ENCODE data around the gene WARS2. TPM values are rescaled to one million over a fixed set of nuclear protein-coding genes. Genes with fewer than 3 reads are reported as not detected.

Gene WARS2
- total RNA-seq, 4 donors from 2014 or later: 5.8 to 16.5 (median 6.5) TPM

DNA sequence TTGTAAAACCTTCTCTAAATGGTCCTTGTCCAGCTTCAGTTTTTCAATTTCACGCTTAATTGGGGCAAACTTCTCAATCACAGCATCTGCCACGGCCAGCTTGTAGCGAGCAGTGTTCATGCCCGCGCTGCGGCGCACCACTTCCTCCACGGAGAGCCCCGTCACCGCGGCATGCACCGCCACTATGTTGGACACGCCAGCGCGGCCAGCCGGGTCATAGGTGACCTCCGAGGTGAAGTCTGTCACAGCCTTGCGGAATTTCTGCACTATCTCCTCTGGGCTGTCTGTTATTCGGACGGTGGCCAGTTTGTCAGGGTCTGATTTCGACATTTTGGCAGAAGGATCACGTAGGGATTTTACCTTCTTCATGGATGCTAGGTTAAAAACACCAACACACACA lies 107.5 kb downstream of the WARS2 start:
- intact Hi-C loops (cut with DNase I; ENCODE audit: low total_unique reads) (no loop called here), in situ Hi-C loops (cut with MboI; ENCODE audit: low sequenced_read_pairs in 4 of 4) (no loop called here)
- no peak for ATAC-seq
- Histone ChIP-seq H3K36me3 (peaks cover 0 to 19% of the 10 kb centered on the region in 2 donors), H3K4me1 (no peaks in the 10 kb centered on the region), H3K4me3 (no peak overlapping the region), H3K27me3 (no peaks in the 10 kb centered on the region), H3K9me3 (no peaks in the 10 kb centered on the region), H3K27ac (no peak overlapping the region)
- DNase-seq: no peak
- TF ChIP-seq, protein P1, sequence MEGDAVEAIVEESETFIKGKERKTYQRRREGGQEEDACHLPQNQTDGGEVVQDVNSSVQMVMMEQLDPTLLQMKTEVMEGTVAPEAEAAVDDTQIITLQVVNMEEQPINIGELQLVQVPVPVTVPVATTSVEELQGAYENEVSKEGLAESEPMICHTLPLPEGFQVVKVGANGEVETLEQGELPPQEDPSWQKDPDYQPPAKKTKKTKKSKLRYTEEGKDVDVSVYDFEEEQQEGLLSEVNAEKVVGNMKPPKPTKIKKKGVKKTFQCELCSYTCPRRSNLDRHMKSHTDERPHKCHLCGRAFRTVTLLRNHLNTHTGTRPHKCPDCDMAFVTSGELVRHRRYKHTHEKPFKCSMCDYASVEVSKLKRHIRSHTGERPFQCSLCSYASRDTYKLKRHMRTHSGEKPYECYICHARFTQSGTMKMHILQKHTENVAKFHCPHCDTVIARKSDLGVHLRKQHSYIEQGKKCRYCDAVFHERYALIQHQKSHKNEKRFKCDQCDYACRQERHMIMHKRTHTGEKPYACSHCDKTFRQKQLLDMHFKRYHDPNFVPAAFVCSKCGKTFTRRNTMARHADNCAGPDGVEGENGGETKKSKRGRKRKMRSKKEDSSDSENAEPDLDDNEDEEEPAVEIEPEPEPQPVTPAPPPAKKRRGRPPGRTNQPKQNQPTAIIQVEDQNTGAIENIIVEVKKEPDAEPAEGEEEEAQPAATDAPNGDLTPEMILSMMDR (IDR thresholded peaks at IDR 0.05 in 4 of 5, conservative IDR thresholded peaks at IDR 0.05 in 1 of 5): no peak
- no peak for TF ChIP-seq POLR2A (IDR thresholded peaks at IDR 0.05)

DNA sequence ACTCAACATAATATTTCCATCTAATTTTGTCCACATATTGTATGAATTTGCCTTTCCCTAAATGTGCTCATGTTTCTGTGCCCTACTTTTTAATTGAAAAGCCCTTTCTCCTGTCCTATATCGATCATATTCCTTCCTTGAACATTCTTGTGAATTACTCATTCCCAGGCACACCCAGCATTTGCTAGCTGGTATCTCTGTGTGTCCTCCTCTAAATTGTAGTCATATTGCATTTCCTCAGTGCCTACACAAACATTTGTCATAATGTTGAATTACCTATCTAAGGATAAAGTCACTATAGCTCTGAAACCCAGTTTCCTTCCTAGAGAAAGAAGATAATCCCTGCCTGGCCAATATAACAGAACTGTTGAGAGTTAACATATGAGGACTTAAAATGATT lies 112.7 kb downstream of the WARS2 start:
- H3K4me1 ChIP-seq: no peaks in the 10 kb centered on the region
- TF ChIP-seq POLR2A (IDR thresholded peaks at IDR 0.05): no peak
- TF ChIP-seq, protein P1 (IDR thresholded peaks at IDR 0.05 in 4 of 5, conservative IDR thresholded peaks at IDR 0.05 in 1 of 5): no peak
- ATAC-seq: no peak
- H3K27me3 ChIP-seq: no peaks in the 10 kb centered on the region
- H3K4me3 ChIP-seq: no peak overlapping the region
- H3K36me3 ChIP-seq: peaks cover 0 to 10% of the 10 kb centered on the region in 2 donors
- in situ Hi-C loops (cut with MboI; ENCODE audit: low sequenced_read_pairs in 4 of 4): no loop called here
- intact Hi-C loops (cut with DNase I; ENCODE audit: low total_unique reads): no loop called here
- DNase-seq: no peak
- no peaks in the 10 kb centered on the region for H3K9me3 ChIP-seq
- no peak overlapping the region for H3K27ac ChIP-seq

DNA sequence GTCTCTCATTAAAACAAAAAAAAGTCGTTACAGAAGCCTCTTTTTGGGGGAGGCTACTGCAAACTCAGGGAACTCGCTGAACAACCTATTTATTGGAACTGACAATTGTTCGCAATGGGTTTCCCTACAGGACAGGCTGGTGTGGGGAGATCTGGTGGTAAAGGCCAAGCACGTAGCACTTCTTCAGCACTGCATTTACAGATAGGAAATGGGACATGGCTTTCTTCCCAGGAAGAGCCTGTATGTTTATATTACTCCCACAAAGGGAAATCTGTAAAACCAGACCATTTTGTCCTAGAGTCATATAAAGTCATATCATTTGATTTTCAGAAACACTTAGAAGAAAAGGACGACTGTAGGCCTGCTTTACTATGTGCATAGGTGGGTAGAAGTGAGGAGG lies 113.5 kb downstream of the WARS2 start:
- H3K36me3 ChIP-seq: peaks cover 0 to 2% of the 10 kb centered on the region in 2 donors
- no peak overlapping the region for H3K4me3 ChIP-seq
- H3K27me3 ChIP-seq: no peaks in the 10 kb centered on the region
- intact Hi-C loops (cut with DNase I; ENCODE audit: low total_unique reads): no loop called here
- no peak for DNase-seq
- H3K4me1 ChIP-seq: no peaks in the 10 kb centered on the region
- TF ChIP-seq, protein P1 (IDR thresholded peaks at IDR 0.05 in 4 of 5, conservative IDR thresholded peaks at IDR 0.05 in 1 of 5): no peak
- no peak for TF ChIP-seq POLR2A (IDR thresholded peaks at IDR 0.05)
- no peaks in the 10 kb centered on the region for H3K9me3 ChIP-seq
- in situ Hi-C loops (cut with MboI; ENCODE audit: low sequenced_read_pairs in 4 of 4): no loop called here
- ATAC-seq: no peak
- no peak overlapping the region for H3K27ac ChIP-seq

DNA sequence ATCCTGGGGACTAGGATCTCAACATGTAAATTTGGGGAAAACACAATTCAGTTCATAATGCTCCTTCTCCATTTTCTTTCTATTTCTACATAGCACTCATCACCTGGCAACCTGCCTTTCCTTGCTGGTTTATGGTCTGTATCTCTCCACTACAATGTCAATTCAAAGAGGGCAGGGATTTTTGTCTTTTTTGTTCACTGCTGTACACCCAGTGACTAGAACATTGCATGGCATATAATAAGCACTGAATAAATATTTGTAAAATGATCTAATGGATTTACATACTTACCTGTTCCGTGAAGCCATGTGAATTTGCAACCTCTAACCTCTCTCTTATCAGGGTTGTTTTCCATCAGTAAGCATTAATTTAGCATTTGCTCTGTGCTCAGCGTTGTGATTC lies 124.9 kb downstream of the WARS2 start:
- no peaks in the 10 kb centered on the region for H3K36me3 ChIP-seq
- H3K27ac ChIP-seq: no peak overlapping the region
- intact Hi-C loops (cut with DNase I; ENCODE audit: low total_unique reads) (no loop called here), in situ Hi-C loops (cut with MboI; ENCODE audit: low sequenced_read_pairs in 4 of 4) (loop anchor here (10.0 to 25.0 kb wide), 3 partner anchors 228 to 861 kb away; no protein-coding TSS in a partner anchor)
- no peaks in the 10 kb centered on the region for H3K9me3 ChIP-seq
- TF ChIP-seq, protein P1 (IDR thresholded peaks at IDR 0.05 in 4 of 5, conservative IDR thresholded peaks at IDR 0.05 in 1 of 5): no peak
- TF ChIP-seq POLR2A (IDR thresholded peaks at IDR 0.05): no peak
- DNase-seq (no peak), ATAC-seq (no peak)
- H3K4me3 ChIP-seq: no peak overlapping the region
- H3K27me3 ChIP-seq: no peaks in the 10 kb centered on the region
- no peaks in the 10 kb centered on the region for H3K4me1 ChIP-seq

DNA sequence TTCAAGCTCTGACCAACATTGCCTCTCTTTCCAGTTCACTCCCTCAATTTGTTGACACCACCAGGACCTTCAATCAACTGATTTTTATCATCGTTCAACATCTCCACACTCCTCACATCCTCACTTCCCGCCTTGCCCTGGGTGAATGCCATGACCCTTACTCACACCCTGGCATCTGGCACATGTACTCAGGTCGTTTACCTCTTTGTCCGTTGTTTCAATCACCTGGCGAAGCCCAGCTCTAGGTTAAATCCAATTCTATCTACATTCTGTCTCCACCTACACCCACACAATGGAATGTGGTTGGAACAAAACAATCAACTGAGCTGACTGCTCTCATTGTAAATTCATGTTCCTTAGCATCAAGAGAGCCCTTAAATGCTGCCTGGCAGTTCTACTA lies 128.1 kb downstream of the WARS2 start:
- in situ Hi-C loops (cut with MboI; ENCODE audit: low sequenced_read_pairs in 4 of 4) (loop anchor here (5.0 to 25.0 kb wide), 4 partner anchors 225 to 860 kb away; no protein-coding TSS in a partner anchor), intact Hi-C loops (cut with DNase I; ENCODE audit: low total_unique reads) (no loop called here)
- Histone ChIP-seq H3K36me3 (no peaks in the 10 kb centered on the region), H3K27ac (no peak overlapping the region), H3K27me3 (peaks cover 0 to 8% (median 0%) of the 10 kb centered on the region in 3 donors), H3K4me3 (no peak overlapping the region), H3K9me3 (no peaks in the 10 kb centered on the region), H3K4me1 (no peaks in the 10 kb centered on the region)
- ATAC-seq: no peak
- DNase-seq: no peak
- TF ChIP-seq, protein P1 (IDR thresholded peaks at IDR 0.05 in 4 of 5, conservative IDR thresholded peaks at IDR 0.05 in 1 of 5): no peak
- no peak for TF ChIP-seq POLR2A (IDR thresholded peaks at IDR 0.05)

All from gastrocnemius medialis (tissue), 4 donors.